ENCODE results near the gene CXCL5.

Gene CXCL5

GRCh38 chr4:73998040-73999011, at the start of gene CXCL5:
Gene CXCL5 (minus strand): TSS chr4:73998677. CDS start chr4:73998581, 96 bp downstream.
- no peak for DNase-seq (ENCODE audit: low read depth in 2 of 2, low spot score in 1 of 2)

- no peak for DNase-seq (ENCODE audit: low read depth in 2 of 2, low spot score in 1 of 2)
Observed at GRCh38 chr4:74047152-74047551, 48.7 kb upstream of the CXCL5 start.

GRCh38 chr4:74045772-74046171, 47.3 kb upstream of the CXCL5 start:
- no peak for DNase-seq (ENCODE audit: low read depth in 2 of 2, low spot score in 1 of 2)

GRCh38 chr4:74045247-74045646, 46.8 kb upstream of the CXCL5 start:
- DNase-seq (ENCODE audit: low read depth in 2 of 2, low spot score in 1 of 2), result no peak

GRCh38 chr4:74044677-74045076, 46.2 kb upstream of the CXCL5 start:
- no peak for DNase-seq (ENCODE audit: low read depth in 2 of 2, low spot score in 1 of 2)

GRCh38 chr4:74042681-74043080, 44.2 kb upstream of the CXCL5 start:
- no peak for DNase-seq (ENCODE audit: low read depth in 2 of 2, low spot score in 1 of 2)

- no peak for DNase-seq (ENCODE audit: low read depth in 2 of 2, low spot score in 1 of 2)
Observed at GRCh38 chr4:74041418-74041817, 42.9 kb upstream of the CXCL5 start.

- DNase-seq (ENCODE audit: low read depth in 2 of 2, low spot score in 1 of 2), result no peak
Observed at GRCh38 chr4:74039315-74039763, 40.9 kb upstream of the CXCL5 start.

- no peak for DNase-seq (ENCODE audit: low read depth in 2 of 2, low spot score in 1 of 2)
Observed at GRCh38 chr4:74038425-74039314, 40.2 kb upstream of the CXCL5 start, which contains the start of gene CXCL3. Gene CXCL3 (minus strand): TSS chr4:74038689. CDS start chr4:74038611, 78 bp downstream.

GRCh38 chr4:74038086-74038424, 39.6 kb upstream of the CXCL5 start:
- DNase-seq (ENCODE audit: low read depth in 2 of 2, low spot score in 1 of 2), result no peak

- DNase-seq (ENCODE audit: low read depth in 2 of 2, low spot score in 1 of 2), result no peak
Observed at GRCh38 chr4:74037076-74037955, 38.8 kb upstream of the CXCL5 start.

GRCh38 chr4:74033739-74034138, 35.3 kb upstream of the CXCL5 start:
- DNase-seq (ENCODE audit: low read depth in 2 of 2, low spot score in 1 of 2), result no peak

- no peak for DNase-seq (ENCODE audit: low read depth in 2 of 2, low spot score in 1 of 2)
Observed at GRCh38 chr4:74032064-74032463, 33.6 kb upstream of the CXCL5 start.

GRCh38 chr4:74031576-74031975, 33.1 kb upstream of the CXCL5 start:
- DNase-seq (ENCODE audit: low read depth in 2 of 2, low spot score in 1 of 2), result no peak

- no peak for DNase-seq (ENCODE audit: low read depth in 2 of 2, low spot score in 1 of 2)
Observed at GRCh38 chr4:74030285-74030684, 31.8 kb upstream of the CXCL5 start.

- no peak for DNase-seq (ENCODE audit: low read depth in 2 of 2, low spot score in 1 of 2)
Observed at GRCh38 chr4:74028504-74028903, 30.0 kb upstream of the CXCL5 start.

GRCh38 chr4:74023709-74024108, 25.2 kb upstream of the CXCL5 start:
- no peak for DNase-seq (ENCODE audit: low read depth in 2 of 2, low spot score in 1 of 2)

- DNase-seq (ENCODE audit: low read depth in 2 of 2, low spot score in 1 of 2), result no peak
Observed at GRCh38 chr4:74021601-74022000, 23.1 kb upstream of the CXCL5 start.

- no peak for DNase-seq (ENCODE audit: low read depth in 2 of 2, low spot score in 1 of 2)
Observed at GRCh38 chr4:74018771-74019170, 20.3 kb upstream of the CXCL5 start.

- DNase-seq (ENCODE audit: low read depth in 2 of 2, low spot score in 1 of 2), result no peak
Observed at GRCh38 chr4:74018116-74018515, 19.6 kb upstream of the CXCL5 start.

- no peak for DNase-seq (ENCODE audit: low read depth in 2 of 2, low spot score in 1 of 2)
Observed at GRCh38 chr4:74016068-74016467, 17.6 kb upstream of the CXCL5 start.
